Thoracic aorta (tissue), 2 donors: Measurements from ENCODE around the gene TNNC2. TPM values are rescaled to one million over a fixed set of nuclear protein-coding genes. Genes with fewer than 3 reads are reported as not detected.
A peak's percentile ranks its signal among the peaks of the same experiment; 100 is the strongest.
"Not testable (repeated sequence)": the region's sequence is repeated elsewhere in the genome, so short reads cannot be mapped to it uniquely, and the experiment has no call there.

ENCODE experiments used
- ATAC-seq: fragments of 150-250 bp; one replicate; pipeline ENCODE4 v1.8.0; 2017; ENCODE audit warnings: low read depth; ENCODE audit not compliant: insufficient number of reproducible peaks, low FRiP score
- DNase-seq: peaks from one replicate; pipeline ENCODE4 v3.0.0-alpha.2; 2020; ENCODE audit warnings: low spot score
- H3K27ac ChIP-seq, 2 donors: fragments of 200-600 bp; sonication (generic); 1 replicate in 1 of 2; 2 replicates in 1 of 2; pipeline ENCODE4 v1.5.1; 2016; ENCODE audit warnings: mild to moderate bottlenecking in 2 of 2, moderate library complexity in 2 of 2
- H3K27me3 ChIP-seq: fragments of 200-600 bp; sonication (generic); replicated peaks from 2 replicates; pipeline ENCODE4 v1.6.0; 2016; ENCODE audit warnings: mild to moderate bottlenecking; ENCODE audit not compliant: insufficient read depth
- H3K36me3 ChIP-seq: fragments of 200-600 bp; sonication (generic); one replicate; pipeline ENCODE4 v1.5.1; 2016
- H3K4me1 ChIP-seq, 2 donors: fragments of 200-600 bp; sonication (generic); 1 replicate in 1 of 2; 2 replicates in 1 of 2; pipeline versions ENCODE4 v1.5.1 to v1.6.0; 2016; ENCODE audit warnings: low read depth in 2 of 2, mild to moderate bottlenecking in 1 of 2; ENCODE audit not compliant: control insufficient read depth in 1 of 2
- H3K4me3 ChIP-seq: fragments of 200-600 bp; sonication (generic); 2 replicates; pipeline ENCODE4 v1.5.1; 2016; ENCODE audit warnings: mild to moderate bottlenecking
- H3K9me3 ChIP-seq: fragments of 200-600 bp; sonication (generic); 2 replicates; pipeline ENCODE4 v1.5.1; 2016
- total RNA-seq, 2 donors: library from RNA; depleted of rRNA; stranded (reverse); fragments of >200 nt; gene quantifications; one replicate each; pipeline versions ENCODE4 v1.1.0 to v1.2.3, GENCODE V29; 2016
- TF ChIP-seq, protein P1 (sequence below): fragments of 200-600 bp; sonication (generic); IDR thresholded peaks from one replicate; pipeline ENCODE4 v1.5.1; 2019; ENCODE audit warnings: antibody characterized with exemption

TNNC2 gene
- total RNA-seq = not detected

- Histone ChIP-seq H3K27ac (peak within 1 kb of the TSS; percentile 84 to 91), H3K4me3 (no peak within 1 kb of the TSS), H3K9me3 (no peaks in the 10 kb centered on the region), H3K36me3 (no peaks in the 10 kb centered on the region), H3K27me3 (no peaks in the 10 kb centered on the region), H3K4me1 (peaks cover 25 to 65% of the 10 kb centered on the region in 2 donors)
- ATAC-seq = no peak
- no peak for DNase-seq
- TF ChIP-seq, protein P1, sequence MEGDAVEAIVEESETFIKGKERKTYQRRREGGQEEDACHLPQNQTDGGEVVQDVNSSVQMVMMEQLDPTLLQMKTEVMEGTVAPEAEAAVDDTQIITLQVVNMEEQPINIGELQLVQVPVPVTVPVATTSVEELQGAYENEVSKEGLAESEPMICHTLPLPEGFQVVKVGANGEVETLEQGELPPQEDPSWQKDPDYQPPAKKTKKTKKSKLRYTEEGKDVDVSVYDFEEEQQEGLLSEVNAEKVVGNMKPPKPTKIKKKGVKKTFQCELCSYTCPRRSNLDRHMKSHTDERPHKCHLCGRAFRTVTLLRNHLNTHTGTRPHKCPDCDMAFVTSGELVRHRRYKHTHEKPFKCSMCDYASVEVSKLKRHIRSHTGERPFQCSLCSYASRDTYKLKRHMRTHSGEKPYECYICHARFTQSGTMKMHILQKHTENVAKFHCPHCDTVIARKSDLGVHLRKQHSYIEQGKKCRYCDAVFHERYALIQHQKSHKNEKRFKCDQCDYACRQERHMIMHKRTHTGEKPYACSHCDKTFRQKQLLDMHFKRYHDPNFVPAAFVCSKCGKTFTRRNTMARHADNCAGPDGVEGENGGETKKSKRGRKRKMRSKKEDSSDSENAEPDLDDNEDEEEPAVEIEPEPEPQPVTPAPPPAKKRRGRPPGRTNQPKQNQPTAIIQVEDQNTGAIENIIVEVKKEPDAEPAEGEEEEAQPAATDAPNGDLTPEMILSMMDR = no peak
Measured at GRCh38 chr20:45827030-45827652, at the start of gene TNNC2. Gene TNNC2 (minus strand): TSS chr20:45827312. CDS start chr20:45827248, 64 bp downstream.

DNA sequence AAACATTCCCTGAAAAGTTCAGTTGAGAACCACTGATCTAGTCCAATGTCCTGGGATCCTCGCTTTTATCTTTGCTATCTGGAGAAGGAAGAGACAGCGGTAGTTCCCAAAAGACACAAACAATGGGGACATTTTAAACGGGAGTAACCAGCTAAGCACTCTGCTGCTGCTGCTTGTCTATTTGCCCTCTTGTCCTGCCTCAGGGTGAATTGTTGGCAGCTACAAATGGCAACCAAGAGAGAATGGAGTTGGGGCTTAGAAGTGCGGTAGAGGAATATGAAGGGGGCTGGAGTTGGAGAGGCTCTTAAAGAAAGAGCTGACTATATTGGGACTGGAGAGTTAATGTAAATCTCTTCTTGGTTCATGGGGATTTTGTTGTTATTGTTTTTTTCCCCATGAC is 47.5 kb upstream of the TNNC2 start:
- no peaks in the 10 kb centered on the region for H3K4me1 ChIP-seq
- peaks cover 13% of the 10 kb centered on the region for H3K36me3 ChIP-seq
- H3K27me3 ChIP-seq = no peaks in the 10 kb centered on the region
- DNase-seq (no peak), ATAC-seq (no peak)
- no peaks in the 10 kb centered on the region for H3K9me3 ChIP-seq
- no peak overlapping the region for H3K4me3 ChIP-seq
- TF ChIP-seq, protein P1 = no peak
- no peak overlapping the region for H3K27ac ChIP-seq

- H3K36me3 ChIP-seq = peaks cover 13% of the 10 kb centered on the region
- DNase-seq, ATAC-seq, H3K27ac ChIP-seq, H3K9me3 ChIP-seq, H3K4me1 ChIP-seq, H3K4me3 ChIP-seq, H3K27me3 ChIP-seq: not testable (repeated sequence)
Measured at GRCh38 chr20:45874104-45874481, 47.0 kb upstream of the TNNC2 start.

- Histone ChIP-seq H3K4me3 (no peak overlapping the region), H3K27me3 (no peaks in the 10 kb centered on the region), H3K27ac (no peak overlapping the region), H3K4me1 (no peaks in the 10 kb centered on the region), H3K9me3 (no peaks in the 10 kb centered on the region), H3K36me3 (peaks cover 13% of the 10 kb centered on the region)
- no peak for DNase-seq
- TF ChIP-seq, protein P1 = no peak
- ATAC-seq = no peak
Measured at GRCh38 chr20:45873409-45874103, 46.4 kb upstream of the TNNC2 start.

DNA sequence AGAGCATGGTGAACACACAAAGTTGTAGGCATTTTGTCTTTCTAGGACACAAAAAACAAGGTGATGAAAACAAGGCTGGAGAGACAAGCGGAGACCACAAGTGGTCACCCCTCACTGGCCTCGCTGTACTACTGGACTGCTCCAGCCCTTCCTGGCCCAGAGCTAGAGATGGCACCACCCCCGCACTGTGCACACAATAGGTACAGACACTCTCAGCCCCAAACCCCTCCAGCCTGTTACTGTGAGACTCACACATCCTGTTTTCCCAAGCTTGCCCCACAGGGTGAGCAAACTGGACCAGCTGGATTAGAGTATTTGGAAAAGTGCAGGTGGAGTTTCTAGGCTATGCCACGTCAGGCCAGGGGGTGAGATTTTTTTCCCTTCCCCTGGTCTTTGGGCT is 45.5 kb upstream of the TNNC2 start:
- Histone ChIP-seq H3K27me3 (no peaks in the 10 kb centered on the region), H3K27ac (no peak overlapping the region), H3K4me3 (no peak overlapping the region), H3K4me1 (no peaks in the 10 kb centered on the region), H3K36me3 (peaks cover 6% of the 10 kb centered on the region), H3K9me3 (no peaks in the 10 kb centered on the region)
- TF ChIP-seq, protein P1 = no peak
- ATAC-seq (no peak), DNase-seq (no peak)
